Suprapubic skin (tissue), 4 donors: Measurements from ENCODE around the gene MAP3K10. TPM values are rescaled to one million over a fixed set of nuclear protein-coding genes. Genes with fewer than 3 reads are reported as not detected.

ENCODE experiments used
- total RNA-seq, 4 donors: library from RNA; depleted of rRNA; stranded (reverse); fragments of >200 nt; gene quantifications; one replicate each; pipeline ENCODE4 v1.1.0, GENCODE V29; 2016

Gene MAP3K10
- total RNA-seq, 4 donors from 2014 or later = 11.0 to 20.4 (median 17.1) TPM

Other genes starting within 250 kb of the MAP3K10 start
- gene PSMC4, start 220.3 kb upstream of the MAP3K10 start, total RNA-seq = 100 to 1,000 TPM in 2 of 4 donors, 10 to 100 TPM in 2; 53.8 to 109 (median 95.9) TPM
- gene ZNF546, start 194.4 kb upstream of the MAP3K10 start, total RNA-seq = 1 to 10 TPM in 2 of 4 donors, under 1 TPM in 2; 0.72 to 6.2 (median 1.5) TPM
- 1 to 10 TPM; 5.4 to 9.8 (median 8.5) TPM for gene ZNF780B, start 135.2 kb upstream of the MAP3K10 start, total RNA-seq
- gene ZNF780A, start 100.5 kb upstream of the MAP3K10 start, total RNA-seq = 10 to 100 TPM in 2 of 4 donors, 1 to 10 TPM in 2; 2.2 to 21.1 (median 7.8) TPM
- gene TTC9B, start 27.0 kb downstream of the MAP3K10 start, total RNA-seq = not detected
- gene CCNP, start 35.3 kb downstream of the MAP3K10 start, total RNA-seq = under 1 TPM in 1 of 4 donors, not detected in 3; 0.26 TPM
- gene AKT2, start 93.9 kb downstream of the MAP3K10 start, total RNA-seq = 100 to 1,000 TPM in 2 of 4 donors, 10 to 100 TPM in 2; 76.4 to 146 (median 92.3) TPM
- gene C19orf47, start 157.0 kb downstream of the MAP3K10 start, total RNA-seq = 10 to 100 TPM; 14.8 to 34.9 (median 16.3) TPM
- 100 to 1,000 TPM; 173 to 231 (median 202) TPM for gene PLD3, start 157.3 kb downstream of the MAP3K10 start, total RNA-seq
- under 1 TPM in 3 of 4 donors, not detected in 1; 0.21 to 0.47 (median 0.42) TPM for gene HIPK4, start 198.8 kb downstream of the MAP3K10 start, total RNA-seq
- 1 to 10 TPM; 4.1 to 7.3 (median 4.8) TPM for gene PRX, start 222.0 kb downstream of the MAP3K10 start, total RNA-seq
- gene SERTAD1, start 234.6 kb downstream of the MAP3K10 start, total RNA-seq = 10 to 100 TPM in 3 of 4 donors, 1 to 10 TPM in 1; 8.5 to 33.9 (median 20.6) TPM